GM18861 (cell line): ENCODE results near the gene CPE.
A peak's percentile ranks its signal among the peaks of the same experiment; 100 is the strongest.
"Not testable (repeated sequence)": the region's sequence is repeated elsewhere in the genome, so short reads cannot be mapped to it uniquely, and the experiment has no call there.

Experiments used
- ATAC-seq: cut with Tn5 transposase; IDR thresholded peaks from one replicate; pipeline ENCODE4 v1.9.1; 2021; ENCODE audit not compliant: unreplicated experiment

CPE gene

DNA sequence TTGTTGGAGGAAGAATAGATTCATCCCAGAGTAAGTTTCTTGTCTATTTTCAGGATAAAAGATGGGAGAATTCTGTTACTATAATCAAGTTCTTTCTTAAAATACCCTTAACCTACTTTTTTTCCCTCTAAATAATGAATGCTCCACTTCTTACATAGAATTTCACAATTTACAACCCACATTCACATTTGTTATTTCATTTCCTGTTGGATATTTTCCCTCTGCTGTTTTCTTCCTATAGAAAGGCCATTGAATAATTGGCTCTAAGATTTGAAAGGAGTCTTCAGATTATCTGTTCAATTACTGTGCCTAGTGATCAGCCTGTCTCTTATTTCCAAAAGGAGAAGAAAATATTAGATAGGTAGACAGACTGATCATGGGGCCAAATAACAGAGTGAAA, 79.7 kb downstream of the CPE start:
- ATAC-seq, result no peak

DNA sequence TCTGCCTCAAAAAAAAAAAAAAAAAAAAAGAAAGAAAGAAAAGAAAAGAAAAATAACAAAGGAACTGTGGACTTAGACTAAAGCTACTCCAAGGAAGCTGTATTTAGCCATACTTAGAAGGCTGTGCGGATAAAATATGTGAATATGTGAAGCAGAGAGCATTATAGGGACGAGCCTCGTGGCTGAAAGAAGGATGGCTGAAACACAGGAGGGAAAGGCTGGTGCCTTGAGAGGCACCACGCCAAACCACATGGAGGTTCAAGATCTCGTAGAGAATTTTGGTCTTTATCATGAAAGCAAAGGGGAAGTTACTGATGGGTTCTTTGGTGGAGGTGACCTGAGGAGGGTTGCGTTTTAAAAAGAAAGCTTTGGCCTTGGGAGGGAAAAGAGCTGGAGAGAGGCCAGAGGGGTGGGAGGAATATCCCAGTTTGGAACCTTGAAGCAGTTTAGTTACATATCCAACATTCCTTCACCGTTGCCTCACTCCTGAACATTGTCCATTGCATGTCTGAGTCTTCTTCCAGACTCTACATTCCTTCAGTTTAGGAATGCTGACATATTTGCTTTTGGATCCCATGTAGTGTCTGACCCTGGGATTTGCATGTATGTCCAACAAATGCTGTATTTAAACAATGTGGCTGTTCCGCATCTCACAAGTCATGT, 82.5 kb downstream of the CPE start:
- no peak for ATAC-seq

DNA sequence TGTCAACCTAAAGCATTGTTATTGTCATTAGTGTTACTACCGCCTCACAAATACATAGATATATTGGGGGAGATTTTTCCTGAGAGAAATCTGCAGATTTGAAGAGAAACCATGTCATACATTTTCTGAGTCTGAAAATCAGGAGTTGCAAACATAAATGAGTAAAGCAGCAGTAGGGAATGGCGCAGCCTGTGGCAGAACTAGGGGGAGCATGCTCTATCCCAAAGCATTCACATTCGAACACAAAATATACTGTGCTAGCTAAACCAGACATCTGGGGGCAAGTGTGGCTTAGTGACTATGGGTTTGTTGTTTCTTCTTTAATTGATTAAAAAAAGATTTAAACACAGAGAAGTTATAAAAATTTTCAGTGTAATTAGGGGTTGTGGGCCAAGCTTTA, 83.2 kb downstream of the CPE start:
- no peak for ATAC-seq

DNA sequence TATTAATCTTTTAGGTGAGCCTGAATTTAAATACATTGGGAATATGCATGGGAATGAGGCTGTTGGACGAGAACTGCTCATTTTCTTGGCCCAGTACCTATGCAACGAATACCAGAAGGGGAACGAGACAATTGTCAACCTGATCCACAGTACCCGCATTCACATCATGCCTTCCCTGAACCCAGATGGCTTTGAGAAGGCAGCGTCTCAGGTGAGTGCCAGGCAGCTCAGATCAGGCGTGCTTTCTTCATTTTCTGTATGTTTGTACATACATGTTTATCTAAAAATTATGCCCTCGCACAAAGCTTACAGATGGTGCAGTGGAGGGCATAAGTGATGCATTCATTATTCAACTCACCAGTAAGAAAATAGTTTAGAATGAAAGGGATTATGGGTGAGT, 85.6 kb downstream of the CPE start:
- peak; percentile 20 for ATAC-seq

DNA sequence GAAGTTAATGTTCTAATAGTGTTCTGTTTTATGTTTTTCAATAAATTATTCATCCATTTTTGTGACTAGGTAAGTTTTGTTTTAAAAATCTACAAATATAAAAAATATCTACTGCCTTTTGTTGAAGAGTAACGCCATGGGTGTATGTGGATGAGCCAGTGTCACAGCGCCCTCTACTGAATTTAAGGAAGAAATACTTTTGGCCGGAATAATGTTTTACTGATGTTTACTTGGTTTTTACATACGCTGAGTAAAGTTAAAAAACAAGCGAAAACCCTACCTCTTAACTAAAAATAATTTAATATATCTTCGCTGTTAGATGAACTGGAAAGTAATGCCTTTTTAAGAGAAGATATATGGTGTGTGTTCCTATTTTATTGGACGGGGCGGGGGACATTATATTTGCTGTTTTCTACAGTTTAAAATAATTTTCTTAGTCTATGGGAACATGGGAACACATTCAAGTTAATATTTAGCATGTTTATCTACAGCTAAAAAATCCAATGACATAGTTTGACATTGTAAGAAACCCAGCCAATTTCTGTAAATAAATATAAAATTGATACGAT, 86.1 kb downstream of the CPE start:
- peak; percentile 63 for ATAC-seq

DNA sequence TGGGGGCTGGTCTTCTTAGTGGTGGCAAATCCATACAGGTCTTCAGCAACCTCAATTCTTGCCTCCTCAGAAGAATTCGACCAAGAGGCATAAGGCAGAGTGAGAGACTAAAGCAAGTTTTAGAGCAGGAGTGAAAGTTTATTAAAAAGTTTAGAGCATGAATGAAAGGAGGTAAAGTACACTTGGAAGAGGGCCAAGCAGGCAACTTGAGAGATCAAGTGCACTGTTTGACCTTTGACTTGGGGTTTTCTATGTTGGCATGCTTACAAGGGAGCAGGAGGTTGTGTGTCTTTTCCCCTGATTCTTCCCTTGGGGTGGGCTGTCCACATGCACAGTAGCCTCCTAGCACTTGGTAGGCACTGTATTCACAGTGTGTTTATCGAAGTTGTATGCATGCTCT, 91.2 kb downstream of the CPE start:
- no peak for ATAC-seq

DNA sequence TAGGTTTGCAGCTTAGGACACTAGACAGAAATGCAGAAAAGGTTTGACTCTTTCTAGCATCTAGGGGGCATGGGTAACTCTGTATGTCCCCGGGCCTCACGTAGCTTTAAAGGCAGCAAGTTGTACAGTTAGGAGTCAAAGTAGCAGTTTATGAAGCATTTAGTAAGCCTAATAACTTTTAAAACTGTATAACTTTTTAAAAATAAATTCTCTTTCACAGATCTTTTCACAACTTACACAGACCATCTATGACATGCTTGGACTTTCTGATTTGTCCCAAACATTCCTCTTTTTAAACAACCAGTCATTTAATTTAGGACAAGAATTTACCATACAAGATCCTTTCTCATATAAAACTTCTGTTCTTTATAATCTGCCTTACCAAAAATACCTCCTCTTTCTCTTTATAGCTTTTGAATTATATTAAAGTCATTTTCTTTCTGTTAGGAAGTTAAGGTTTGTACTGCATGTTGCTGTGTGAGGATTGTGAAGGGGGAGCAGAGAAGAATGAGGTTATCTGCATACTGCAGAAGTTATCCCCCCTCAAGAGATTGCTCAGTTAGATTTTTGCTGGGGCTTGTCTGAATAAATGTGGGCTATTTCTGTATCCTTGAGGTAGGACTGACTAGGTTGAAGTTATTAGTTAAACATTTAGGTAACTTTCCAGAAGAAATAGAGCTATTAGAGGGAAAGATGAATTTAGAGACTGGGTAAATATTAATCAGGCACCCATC, 94.3 kb downstream of the CPE start:
- ATAC-seq, result no peak

DNA sequence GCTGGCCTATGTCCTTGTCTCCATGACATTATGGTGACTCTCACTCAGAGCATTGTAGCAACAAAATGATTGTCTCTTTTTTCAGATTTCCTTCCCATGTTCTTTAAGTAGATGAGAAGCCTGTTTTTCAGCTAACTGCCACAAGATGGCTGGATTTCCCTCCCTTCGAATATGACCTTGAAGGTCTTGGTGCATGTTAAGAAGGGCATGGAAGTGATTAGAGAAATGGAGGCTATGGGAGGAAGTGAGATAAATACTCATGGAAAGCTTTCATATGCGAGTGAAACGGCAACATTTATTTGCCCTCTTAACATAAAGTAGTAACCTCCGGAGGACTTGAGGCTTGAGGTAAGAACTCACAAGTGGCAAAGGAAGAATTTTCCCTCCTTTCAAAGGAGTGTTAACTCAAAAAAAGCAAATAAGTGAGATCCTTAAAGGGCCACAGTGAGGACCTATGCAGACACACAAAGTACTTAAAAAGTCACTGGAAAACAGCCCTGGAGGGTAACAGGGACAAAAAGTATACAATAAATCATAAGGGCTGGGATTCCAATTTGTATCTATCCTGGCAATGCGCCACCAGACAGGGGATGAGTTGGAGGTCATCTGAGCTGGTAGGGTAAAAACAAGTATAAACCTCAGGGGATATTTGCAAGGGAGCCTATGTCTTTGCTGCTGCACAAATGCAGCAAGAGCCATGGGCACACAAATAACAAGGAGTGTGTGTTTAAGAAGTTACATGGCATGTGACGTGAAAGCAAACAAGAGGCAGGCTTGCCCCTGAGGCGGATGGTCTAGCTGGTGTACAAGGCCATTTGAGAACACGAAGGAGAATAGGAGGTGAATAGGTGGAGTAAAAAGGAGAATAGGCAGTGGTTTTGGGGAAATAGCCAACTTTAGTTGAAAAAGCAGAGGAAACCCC, 96.2 kb downstream of the CPE start:
- no peak for ATAC-seq

DNA sequence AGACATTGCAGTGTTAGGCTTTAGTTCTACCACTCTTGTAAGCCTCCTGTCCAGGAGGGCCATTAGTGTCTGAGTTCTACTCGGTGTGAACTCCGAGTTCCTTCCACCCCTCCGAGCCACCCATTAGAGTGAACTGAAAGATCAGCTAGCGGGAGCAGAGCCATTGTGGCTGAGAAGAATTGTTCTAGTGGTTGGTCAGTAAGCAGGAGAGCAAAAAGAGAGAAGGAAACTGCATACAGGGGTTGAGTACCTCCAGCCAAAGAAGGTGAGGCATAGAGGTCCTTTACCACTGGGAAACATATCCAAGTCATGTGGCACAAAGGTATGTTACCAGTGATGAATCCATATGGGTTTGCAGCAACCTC, 96.9 kb downstream of the CPE start:
- no peak for ATAC-seq

DNA sequence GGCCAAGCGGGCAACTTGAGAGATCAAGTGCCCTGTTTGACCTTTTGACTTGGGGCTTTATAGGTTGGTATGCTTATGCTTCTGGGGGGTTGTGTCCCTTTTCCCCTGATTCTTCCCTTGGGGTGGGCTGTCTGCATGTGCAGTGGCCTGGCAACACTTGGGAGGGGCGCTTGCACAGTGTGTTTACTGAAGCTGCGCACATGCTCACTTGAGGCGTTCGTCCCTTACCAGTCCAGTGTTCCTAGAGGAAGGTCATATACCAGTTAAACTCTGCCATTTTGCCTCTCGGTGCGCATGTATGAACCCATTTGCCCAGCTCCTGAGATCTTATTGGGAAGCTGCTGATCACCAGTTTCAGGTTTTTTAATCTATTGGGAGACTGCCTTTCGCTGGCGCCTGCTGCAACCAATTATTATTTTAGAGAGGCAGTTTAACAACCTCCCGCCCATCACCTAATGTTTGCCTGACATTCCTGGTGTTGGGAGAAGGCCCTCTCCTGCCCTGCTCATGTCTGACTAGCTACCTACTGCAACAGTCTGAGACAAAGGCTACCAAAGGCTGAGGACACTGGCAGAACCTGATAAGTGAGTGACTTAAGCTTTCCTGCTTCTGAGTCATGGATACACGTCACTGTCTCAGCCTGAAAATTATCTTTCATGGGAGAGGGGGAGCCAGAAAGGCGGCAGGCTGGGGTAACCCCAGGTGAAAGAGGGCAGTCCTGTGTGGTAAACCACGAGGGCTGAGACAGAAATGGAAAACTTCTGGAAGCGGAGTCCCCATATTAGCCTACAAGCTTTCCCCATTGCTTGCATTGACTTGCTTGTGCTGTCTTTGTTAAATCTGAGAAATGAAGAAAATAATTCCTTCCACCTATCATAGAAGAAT, 97.6 kb downstream of the CPE start:
- no peak for ATAC-seq

DNA sequence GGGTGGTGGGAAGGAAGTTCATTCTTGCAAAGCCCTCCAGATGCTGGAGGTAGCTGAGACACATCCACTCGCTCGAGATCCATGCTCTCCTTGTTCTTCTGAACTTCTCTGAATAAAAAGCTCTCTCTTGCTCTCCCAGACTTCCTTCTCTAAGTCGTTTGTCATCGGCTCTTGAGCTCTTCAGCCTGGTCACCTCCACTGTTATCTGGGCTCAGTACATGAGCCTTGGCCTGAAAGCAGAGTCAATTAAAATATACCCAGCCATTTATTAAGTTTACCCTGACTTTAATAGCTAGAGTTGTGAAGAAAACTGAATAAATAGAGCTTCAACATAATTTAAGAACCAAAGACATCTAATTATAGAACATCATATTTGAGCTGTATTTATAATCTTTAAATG, 99.0 kb downstream of the CPE start:
- no peak for ATAC-seq

DNA sequence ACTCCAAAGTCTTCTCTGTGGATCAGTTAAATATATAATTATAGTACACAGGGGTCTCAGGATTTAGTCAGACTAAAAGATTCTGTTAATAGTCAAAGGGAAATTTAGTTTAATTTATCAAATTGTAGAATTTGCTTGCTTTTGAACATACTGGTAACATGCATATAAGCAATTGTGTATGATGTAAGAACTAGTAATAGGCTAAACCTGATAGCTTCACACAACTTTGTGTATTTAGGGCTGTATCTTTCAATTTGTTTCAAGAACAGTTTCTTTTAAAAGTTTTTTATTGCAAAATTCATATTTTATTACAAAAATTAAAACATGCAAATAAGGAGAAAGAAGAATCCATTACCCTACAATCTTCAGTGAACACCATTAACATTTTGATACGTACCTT, 99.5 kb downstream of the CPE start:
- no peak for ATAC-seq

DNA sequence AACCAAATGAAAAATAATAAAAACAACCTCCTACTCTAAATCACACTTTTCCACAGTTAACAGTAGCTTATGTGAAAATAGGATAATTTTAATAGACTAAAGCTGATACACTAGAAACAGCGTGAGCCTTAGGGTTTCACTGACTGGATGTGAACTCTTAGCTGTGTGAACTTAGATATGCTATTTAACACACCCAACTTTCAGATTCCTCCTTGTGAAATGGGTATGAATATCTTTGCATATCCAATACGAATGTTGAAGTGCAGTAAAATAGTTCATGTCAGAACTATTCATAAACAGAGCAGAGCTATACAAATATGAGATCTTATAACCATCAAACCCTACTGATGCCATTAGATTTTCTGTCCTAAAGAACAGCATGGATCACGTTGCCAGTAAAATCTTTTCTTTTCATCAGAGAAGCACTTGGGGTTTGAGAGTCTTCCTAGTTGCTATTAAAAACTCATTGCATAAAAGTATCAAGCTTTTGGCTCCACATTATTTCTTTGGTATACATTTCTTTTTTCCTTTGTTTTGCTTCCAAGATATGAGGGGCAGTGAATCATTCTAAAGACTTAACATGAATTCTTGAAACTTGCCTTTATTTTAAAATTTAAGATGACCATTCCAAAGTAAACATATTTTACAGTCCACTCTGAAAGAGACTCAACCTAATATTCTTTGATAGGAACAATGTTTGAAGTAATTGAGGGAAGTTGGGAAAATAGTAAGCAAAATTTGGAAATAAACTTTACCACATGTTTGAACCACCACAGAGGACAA, 102.4 kb downstream of the CPE start:
- ATAC-seq, result no peak

DNA sequence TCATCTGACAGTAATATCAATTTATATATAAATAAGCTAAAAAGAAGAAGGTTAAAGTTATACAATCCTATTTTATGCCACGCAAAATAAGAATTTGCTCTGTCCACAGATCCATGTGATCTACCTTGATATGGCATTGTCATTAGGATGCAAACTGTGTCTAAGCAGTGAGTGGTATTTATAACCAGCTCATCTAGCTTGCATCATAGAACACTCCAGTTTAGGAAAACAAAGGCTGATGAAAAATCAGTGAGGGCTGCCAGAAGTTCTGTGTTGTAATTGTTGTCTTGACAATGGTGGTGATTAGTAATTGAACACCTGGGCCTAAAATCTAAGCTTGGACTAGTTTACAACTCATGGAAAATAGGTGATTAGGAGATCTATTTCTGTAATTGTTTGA, 111.0 kb downstream of the CPE start:
- no peak for ATAC-seq

DNA sequence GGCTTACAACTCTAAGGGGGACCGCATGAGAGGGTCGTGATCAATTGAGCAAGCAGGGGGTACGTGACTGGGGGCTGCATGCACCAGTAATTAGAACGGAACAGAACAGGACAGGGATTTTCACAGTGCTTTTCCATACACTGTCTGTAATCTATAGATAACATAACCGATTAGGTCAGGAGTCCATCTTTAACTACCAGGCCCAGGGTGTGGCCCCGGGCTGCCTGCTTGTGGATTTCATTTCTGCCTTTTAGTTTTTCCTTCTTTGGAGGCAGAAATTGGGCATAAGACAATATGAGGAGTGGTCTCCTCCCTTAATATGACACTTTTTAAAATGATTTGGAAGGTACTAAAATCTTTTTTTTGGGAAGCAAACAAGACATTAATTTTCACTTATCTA, 113.8 kb downstream of the CPE start:
- ATAC-seq, result not testable (repeated sequence)

DNA sequence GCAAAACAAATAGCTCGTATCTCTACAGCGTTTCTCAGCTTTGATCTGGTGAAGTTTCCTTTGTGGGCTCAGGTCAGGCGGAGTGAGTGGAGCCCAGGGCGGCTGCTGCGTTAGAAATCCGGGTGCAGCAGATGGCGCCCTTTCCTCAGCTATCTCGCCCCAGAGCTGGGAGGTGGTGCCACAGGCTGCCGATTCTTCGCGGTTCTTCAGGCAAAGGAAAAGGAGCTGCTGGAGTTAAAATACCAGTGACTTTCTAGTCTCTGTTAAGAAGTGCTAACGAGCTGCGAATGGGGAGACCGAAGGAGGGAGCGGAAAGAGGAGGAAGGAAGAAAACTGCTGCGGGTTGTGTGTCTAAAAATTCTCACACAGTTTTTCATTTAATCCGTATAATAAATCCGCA, 114.6 kb downstream of the CPE start:
- peak; percentile 92 for ATAC-seq

DNA sequence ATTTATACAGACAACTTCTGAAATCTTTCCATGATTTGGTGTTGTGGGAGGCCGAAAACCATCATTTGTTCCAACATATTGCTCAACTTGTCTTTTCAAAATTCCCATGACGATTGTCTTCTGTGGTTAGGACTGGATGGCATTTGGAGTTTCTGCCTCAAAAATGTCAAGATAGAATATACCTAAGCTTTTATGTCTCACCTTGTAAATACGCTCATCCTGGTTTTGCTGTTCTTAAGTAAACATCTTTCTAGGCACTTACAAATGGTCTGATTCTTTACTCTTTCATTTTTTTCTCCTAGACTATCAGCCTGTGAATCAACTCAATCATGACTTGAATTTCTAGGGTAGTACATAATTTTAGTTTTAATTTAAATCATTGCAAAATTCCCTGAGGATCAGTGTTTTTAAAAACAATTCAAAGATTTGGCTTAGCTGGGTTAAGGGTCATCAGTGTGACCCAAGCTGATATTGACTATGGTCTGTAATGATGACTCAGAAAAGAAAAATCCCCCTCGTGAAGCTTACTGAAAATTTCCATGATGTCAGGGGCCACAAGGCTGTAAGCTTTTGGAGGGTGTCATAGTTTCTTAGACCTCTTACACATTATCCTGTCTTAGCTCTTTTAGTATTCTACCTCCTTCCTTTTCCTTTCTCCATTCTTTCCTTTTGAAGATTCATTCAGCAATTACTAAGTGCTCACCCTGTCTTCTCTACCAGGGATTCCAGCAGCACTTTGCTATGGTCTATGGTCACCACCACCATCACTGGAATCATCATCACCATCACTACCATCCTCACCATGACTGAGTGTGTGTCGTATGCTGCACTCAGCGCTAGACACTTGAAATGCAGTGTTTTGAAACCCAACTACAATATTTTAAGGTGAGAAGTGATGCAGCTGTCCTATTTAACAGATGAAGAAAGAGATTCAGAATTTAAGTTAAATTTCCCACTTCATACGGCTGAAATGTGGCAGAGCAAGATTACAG, 124.4 kb downstream of the CPE start:
- peak; percentile 87 for ATAC-seq

DNA sequence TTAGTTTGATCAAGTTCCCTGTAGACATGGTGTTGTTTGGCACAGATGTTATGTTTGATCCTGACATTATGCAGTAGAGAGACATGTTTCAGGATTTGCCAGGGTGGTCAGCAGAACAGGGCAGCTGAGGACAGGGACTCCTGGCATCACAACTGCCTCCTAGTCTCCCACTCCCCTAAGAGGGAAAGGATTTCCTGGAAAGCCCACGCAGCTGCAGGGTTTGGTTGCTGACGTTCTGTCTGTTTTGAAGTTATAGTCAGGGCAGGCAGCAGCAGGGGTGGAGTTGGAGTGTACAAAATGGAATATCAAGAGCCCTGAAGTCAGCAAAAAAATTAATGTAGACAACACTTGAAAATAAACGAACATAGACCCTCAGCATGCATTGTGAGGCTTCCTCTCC, 125.4 kb downstream of the CPE start:
- no peak for ATAC-seq
